Fibroblast of mammary gland (primary cell): ENCODE results near the gene TRAF5.

Source experiments
- DNase-seq: peaks from one replicate; pipeline ENCODE4 v3.0.0-alpha.2; 2010; ENCODE audit warnings: low read depth
- H3K4me3 ChIP-seq: 2 replicates; pipeline ENCODE4 v1.5.1; 2011; ENCODE audit warnings: low read depth, mild to moderate bottlenecking, low read length, moderate library complexity; ENCODE audit not compliant: control insufficient read depth
- TF ChIP-seq, protein P1 (sequence below): conservative IDR thresholded peaks from 2 replicates; pipeline ENCODE4 v1.5.1; 2011; ENCODE audit warnings: low read depth, low read length, inconsistent platforms; ENCODE audit not compliant: control insufficient read depth, insufficient read depth

TRAF5 gene

GRCh38 chr1:211331011-211331709 is 4.5 kb downstream of the TRAF5 start:
- TF ChIP-seq, protein P1, sequence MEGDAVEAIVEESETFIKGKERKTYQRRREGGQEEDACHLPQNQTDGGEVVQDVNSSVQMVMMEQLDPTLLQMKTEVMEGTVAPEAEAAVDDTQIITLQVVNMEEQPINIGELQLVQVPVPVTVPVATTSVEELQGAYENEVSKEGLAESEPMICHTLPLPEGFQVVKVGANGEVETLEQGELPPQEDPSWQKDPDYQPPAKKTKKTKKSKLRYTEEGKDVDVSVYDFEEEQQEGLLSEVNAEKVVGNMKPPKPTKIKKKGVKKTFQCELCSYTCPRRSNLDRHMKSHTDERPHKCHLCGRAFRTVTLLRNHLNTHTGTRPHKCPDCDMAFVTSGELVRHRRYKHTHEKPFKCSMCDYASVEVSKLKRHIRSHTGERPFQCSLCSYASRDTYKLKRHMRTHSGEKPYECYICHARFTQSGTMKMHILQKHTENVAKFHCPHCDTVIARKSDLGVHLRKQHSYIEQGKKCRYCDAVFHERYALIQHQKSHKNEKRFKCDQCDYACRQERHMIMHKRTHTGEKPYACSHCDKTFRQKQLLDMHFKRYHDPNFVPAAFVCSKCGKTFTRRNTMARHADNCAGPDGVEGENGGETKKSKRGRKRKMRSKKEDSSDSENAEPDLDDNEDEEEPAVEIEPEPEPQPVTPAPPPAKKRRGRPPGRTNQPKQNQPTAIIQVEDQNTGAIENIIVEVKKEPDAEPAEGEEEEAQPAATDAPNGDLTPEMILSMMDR, result no peak
- peak; percentile 62 for DNase-seq
- no peak overlapping the region for H3K4me3 ChIP-seq

- TF ChIP-seq, protein P1, result no peak
- H3K4me3 ChIP-seq, result no peak overlapping the region
- no peak for DNase-seq
Measured at GRCh38 chr1:211332036-211332616, 5.5 kb downstream of the TRAF5 start.

- TF ChIP-seq, protein P1, result no peak
- no peak overlapping the region for H3K4me3 ChIP-seq
- DNase-seq, result peak; percentile 43
Measured at GRCh38 chr1:211332830-211333229, 6.2 kb downstream of the TRAF5 start.

- no peak for DNase-seq
- H3K4me3 ChIP-seq, result no peak overlapping the region
- TF ChIP-seq, protein P1, result no peak
Measured at GRCh38 chr1:211333906-211334305, 7.3 kb downstream of the TRAF5 start.

DNA sequence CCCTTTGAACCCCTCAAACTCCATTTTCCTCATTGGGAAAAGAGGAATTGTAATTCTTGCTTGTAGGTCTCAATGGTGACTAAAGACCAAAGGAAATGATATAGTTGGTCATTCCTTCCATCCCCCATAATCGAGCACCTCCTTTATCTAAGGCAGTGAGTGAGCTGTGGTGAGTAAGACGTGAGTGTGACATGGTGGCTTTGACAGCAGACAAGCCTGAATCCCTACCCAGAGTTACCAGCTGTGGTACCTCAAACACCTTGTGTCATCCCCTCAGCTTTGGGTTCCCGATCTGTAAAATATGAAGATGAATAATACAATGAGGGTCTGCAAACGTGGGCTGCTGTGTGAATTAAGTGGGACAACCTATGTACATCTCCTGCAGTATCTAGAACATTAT is 8.4 kb downstream of the TRAF5 start:
- TF ChIP-seq, protein P1, result no peak
- DNase-seq, result no peak
- no peak overlapping the region for H3K4me3 ChIP-seq

- no peak for DNase-seq
- TF ChIP-seq, protein P1, result no peak
- no peak overlapping the region for H3K4me3 ChIP-seq
Measured at GRCh38 chr1:211335522-211336157, 9.0 kb downstream of the TRAF5 start.
